IMR-90 (cell line): ENCODE measurements around the gene NATD1. TPM values are rescaled to one million over a fixed set of nuclear protein-coding genes. Genes with fewer than 3 reads are reported as not detected.

Experiments
- ATAC-seq: fragments of 200-7000 bp; cut with Tn5 transposase; 2 replicates; pipeline ENCODE4 v1.9.1; 2020; ENCODE audit warnings: low read depth, mild to moderate bottlenecking, moderate library complexity
- BruUV-seq: library from RNA; stranded (reverse); fragments of 400-500 nt; replicated peaks from 2 replicates; lab custom pipeline; 2021; lab: Mats Ljungman, UMichigan
- CTCF ChIA-PET: fragments of 300-600 bp; formaldehyde crosslinking; extraction: SDS; loops from one replicate; lab custom pipeline; 2021; ENCODE audit warnings: antibody characterized with exemption; lab: Yijun Ruan, JAX
- POLR2A ChIA-PET: fragments of 300-600 bp; sonication (Branson Sonifier 250); formaldehyde crosslinking; loops from one replicate; lab custom pipeline; 2022; ENCODE audit warnings: antibody characterized with exemption; ENCODE audit not compliant: unreplicated experiment; lab: Charles Lee
- DNase-seq: peaks from one replicate; pipeline ENCODE4 v3.0.0; 2013
- H2AFZ ChIP-seq: replicated peaks from 2 replicates; pipeline ENCODE3; 2013; ENCODE audit warnings: low read length, mild to moderate bottlenecking; ENCODE audit not compliant: poor library complexity
- H2AK5ac ChIP-seq: 2 replicates; pipeline ENCODE4 v1.6.1; 2013; ENCODE audit warnings: low read depth, low read length, inconsistent platforms
- H2AK9ac ChIP-seq: replicated peaks from 2 replicates; pipeline ENCODE3; 2013; ENCODE audit warnings: mild to moderate bottlenecking, low read depth, low read length, moderate library complexity; ENCODE audit not compliant: poor library complexity
- H2BK120ac ChIP-seq: 2 replicates; pipeline ENCODE4 v1.6.1; 2013; ENCODE audit warnings: low read depth, low read length, inconsistent platforms
- H2BK15ac ChIP-seq: 3 replicates; pipeline ENCODE4 v1.6.1; 2013; ENCODE audit warnings: low read depth, low read length, inconsistent platforms
- H2BK20ac ChIP-seq: 2 replicates; pipeline ENCODE4 v1.6.1; 2013; ENCODE audit warnings: low read depth, mild to moderate bottlenecking, inconsistent platforms, low read length, moderate library complexity
- H2BK5ac ChIP-seq: 2 replicates; pipeline ENCODE4 v1.6.1; 2013; ENCODE audit warnings: mild to moderate bottlenecking, low read depth, low read length, inconsistent platforms; ENCODE audit not compliant: poor library complexity, severe bottlenecking
- H3K14ac ChIP-seq: replicated peaks from 2 replicates; pipeline ENCODE4 v1.6.1; 2013; ENCODE audit warnings: low read depth, low read length, inconsistent platforms
- H3K18ac ChIP-seq: 2 replicates; pipeline ENCODE4 v1.6.1; 2013; ENCODE audit warnings: low read depth, low read length, control low read depth
- H3K23ac ChIP-seq: 2 replicates; pipeline ENCODE4 v1.6.1; 2013; ENCODE audit warnings: low read depth, low read length, inconsistent platforms
- H3K27ac ChIP-seq: 2 replicates; pipeline ENCODE4 v1.5.1; 2013; ENCODE audit warnings: mild to moderate bottlenecking, control low read depth, low read length; ENCODE audit not compliant: insufficient read depth
- H3K27me3 ChIP-seq: 2 replicates; pipeline ENCODE4 v1.6.1; 2013; ENCODE audit warnings: low read length; ENCODE audit not compliant: control insufficient read depth, insufficient read depth
- H3K36me3 ChIP-seq: 2 replicates; pipeline ENCODE4 v1.6.1; 2013; ENCODE audit warnings: low read length, mixed read lengths; ENCODE audit not compliant: control insufficient read depth, insufficient read depth
- H3K4ac ChIP-seq: 2 replicates; pipeline ENCODE4 v1.6.1; 2013; ENCODE audit warnings: low read depth, low read length, inconsistent platforms
- H3K4me1 ChIP-seq: 2 replicates; pipeline ENCODE4 v1.6.1; 2013; ENCODE audit warnings: low read length, mixed read lengths; ENCODE audit not compliant: control insufficient read depth, insufficient read depth
- H3K4me2 ChIP-seq: 2 replicates; pipeline ENCODE4 v1.6.1; 2013; ENCODE audit warnings: low read depth, mild to moderate bottlenecking, control low read depth, low read length, moderate library complexity
- H3K4me3 ChIP-seq: 2 replicates; pipeline ENCODE4 v1.5.1; 2013; ENCODE audit warnings: low read depth, mild to moderate bottlenecking, control low read depth, low read length, moderate library complexity; ENCODE audit not compliant: insufficient read depth
- H3K56ac ChIP-seq: 2 replicates; pipeline ENCODE4 v1.6.1; 2013; ENCODE audit warnings: low read length, inconsistent platforms; ENCODE audit not compliant: insufficient read depth; ENCODE audit errors: extremely low read depth
- H3K79me1 ChIP-seq, 2 experiments: 2 replicates each; pipeline ENCODE4 v1.6.1; 2013; ENCODE audit warnings: low read length in 2 of 2, inconsistent platforms in 1 of 2, low read depth in 1 of 2
- H3K9ac ChIP-seq: 2 replicates; pipeline ENCODE4 v1.6.1; 2013; ENCODE audit warnings: low read depth, low read length, control low read depth
- H3K9me1 ChIP-seq: 2 replicates; pipeline ENCODE4 v1.6.1; 2013; ENCODE audit warnings: low read length, inconsistent platforms; ENCODE audit not compliant: insufficient read depth
- H3K9me3 ChIP-seq: 2 replicates; pipeline ENCODE4 v1.6.1; 2013; ENCODE audit warnings: low read length; ENCODE audit not compliant: control insufficient read depth, insufficient read depth
- H4K20me1 ChIP-seq: 2 replicates; pipeline ENCODE4 v1.6.1; 2013; ENCODE audit warnings: low read length, inconsistent platforms; ENCODE audit not compliant: insufficient read depth
- H4K5ac ChIP-seq: 2 replicates; pipeline ENCODE4 v1.6.1; 2013; ENCODE audit warnings: mild to moderate bottlenecking, low read depth, low read length, control low read depth
- H4K8ac ChIP-seq, 2 experiments: 2 replicates each; pipeline ENCODE4 v1.6.1; 2013; ENCODE audit warnings: low read depth in 2 of 2, low read length in 2 of 2, control low read depth in 1 of 2, inconsistent platforms in 1 of 2
- H4K91ac ChIP-seq: 2 replicates; pipeline ENCODE4 v1.6.1; 2013; ENCODE audit warnings: low read depth, low read length, inconsistent platforms; ENCODE audit not compliant: insufficient read depth
- BHLHE40 ChIP-seq: fragments of 150-350 bp; IDR thresholded peaks from 2 replicates; pipeline ENCODE4 v1.6.1; 2016; ENCODE audit warnings: mild to moderate bottlenecking, low read depth, low read length
- CEBPB ChIP-seq: IDR thresholded peaks from 2 replicates; pipeline ENCODE4 v1.6.1; 2012; ENCODE audit warnings: low read depth, low read length, improper control_type of control experiment
- CHD1 ChIP-seq: IDR thresholded peaks from 2 replicates; pipeline ENCODE4 v1.6.1; 2012; ENCODE audit warnings: low read depth, low read length, improper control_type of control experiment
- FOS ChIP-seq: fragments of 150-350 bp; IDR thresholded peaks from 2 replicates; pipeline ENCODE4 v1.6.1; 2016; ENCODE audit warnings: low read depth, low read length
- MAFK ChIP-seq: IDR thresholded peaks from 2 replicates; pipeline ENCODE4 v1.6.1; 2012; ENCODE audit warnings: low read depth, low read length, improper control_type of control experiment
- MAZ ChIP-seq: IDR thresholded peaks from 2 replicates; pipeline ENCODE4 v1.6.1; 2012; ENCODE audit warnings: low read depth, mild to moderate bottlenecking, low read length, improper control_type of control experiment, moderate library complexity, borderline replicate concordance
- MXI1 ChIP-seq: IDR thresholded peaks from 2 replicates; pipeline ENCODE4 v1.6.1; 2012; ENCODE audit warnings: low read depth, mild to moderate bottlenecking, low read length, moderate library complexity, borderline replicate concordance
- NFE2L2 ChIP-seq: fragments of 150-350 bp; IDR thresholded peaks from 2 replicates; pipeline ENCODE4 v1.6.1; 2016; ENCODE audit warnings: low read depth, mild to moderate bottlenecking, low read length
- POLR2A ChIP-seq: IDR thresholded peaks from 2 replicates; pipeline ENCODE4 v1.6.1; 2012; ENCODE audit warnings: mild to moderate bottlenecking, low read depth, low read length
- RAD21 ChIP-seq: IDR thresholded peaks from 2 replicates; pipeline ENCODE4 v1.6.1; 2012; ENCODE audit warnings: low read length, improper control_type of control experiment
- RCOR1 ChIP-seq: IDR thresholded peaks from 2 replicates; pipeline ENCODE4 v1.6.1; 2012; ENCODE audit warnings: mild to moderate bottlenecking, low read length, improper control_type of control experiment; ENCODE audit not compliant: insufficient replicate concordance
- RFX5 ChIP-seq: IDR thresholded peaks from 2 replicates; pipeline ENCODE4 v1.8.0; 2012; ENCODE audit warnings: low read depth, mild to moderate bottlenecking, low read length, moderate library complexity
- SMC3 ChIP-seq: fragments of 150-350 bp; IDR thresholded peaks from 2 replicates; pipeline ENCODE4 v1.6.1; 2016; ENCODE audit warnings: low read depth, mild to moderate bottlenecking, antibody characterized with exemption, low read length, moderate library complexity
- USF2 ChIP-seq: fragments of 150-350 bp; IDR thresholded peaks from 2 replicates; pipeline ENCODE4 v1.6.1; 2017; ENCODE audit warnings: mild to moderate bottlenecking, antibody characterized with exemption, low read length, low read depth
- WGBS, 2 experiments: methylation state at CpG; one replicate each; pipeline versions ENCODE4 v1.1.5 to v1.1.7; 2013; ENCODE audit warnings: missing lambda C conversion rate in 2 of 2; ENCODE audit not compliant: insufficient read length in 1 of 2; ENCODE audit errors: extremely low coverage in 2 of 2; 5-methylcytosine and 5-hydroxymethylcytosine counted together
- dilution Hi-C: fragments of 300-500 bp; cut with HindIII; formaldehyde crosslinking; loops from one replicate; pipeline ENCODE4 v1.14.3; 2018; ENCODE audit warnings: low sequenced_read_pairs; ENCODE audit not compliant: unreplicated experiment
- in situ Hi-C: fragments of 300-500 bp; cut with MboI; formaldehyde crosslinking; loops from 3 replicates; pipeline ENCODE4 v1.14.3; 2019; ENCODE audit warnings: low sequenced_read_pairs, inconsistent platforms, mixed read lengths
- intact Hi-C: fragments of 100-400 bp; cut with micrococcal nuclease; formaldehyde crosslinking; loops from 2 replicates; pipeline ENCODE4 v1.10.0; 2022
- polyA plus RNA-seq, 3 experiments: library from polyadenylated mRNA; depleted of rRNA; stranded (reverse); fragments of >200 nt; gene quantifications; 2 replicates each; pipeline ENCODE4 v1.2.3, GENCODE V29; 2012; ENCODE audit warnings: low replicate concordance in 1 of 3
- total RNA-seq: library from RNA; depleted of rRNA; stranded (reverse); fragments of >200 nt; gene quantifications from 2 replicates; pipeline ENCODE4 v1.2.3, GENCODE V29; 2012
- TF ChIP-seq, protein P1 (sequence below): fragments of 150-350 bp; IDR thresholded peaks from 2 replicates; pipeline ENCODE4 v1.6.1; 2016; ENCODE audit warnings: low read depth, mild to moderate bottlenecking, low read length, moderate library complexity, borderline replicate concordance
- TF ChIP-seq, protein P2 (sequence below): conservative IDR thresholded peaks from 2 replicates; pipeline ENCODE4 v1.5.1; 2012; ENCODE audit warnings: mild to moderate bottlenecking, low read depth, low read length, improper control_type of control experiment

NATD1 gene
- total and polyA plus RNA-seq, 2 of the 4 experiments (the other 2 are of a cell fraction) = 0.90 to 4.3 TPM

- no TSS peak for BruUV-seq
These were observed 6.5 kb downstream of the NATD1 start for GRCh38 chr17:21246698-21247097.

More at GRCh38 chr17:21246698-21247097, 6.5 kb downstream of the NATD1 start:
- DNase-seq (no peak), ATAC-seq (no peak)
- ChIA-PET CTCF (no interaction called here), POLR2A (no interaction called here)
- dilution Hi-C loops (no loop called here), in situ Hi-C loops (no loop called here), intact Hi-C loops (no loop called here)
- TF ChIP-seq MAZ = no peak
- TF ChIP-seq, protein P1, sequence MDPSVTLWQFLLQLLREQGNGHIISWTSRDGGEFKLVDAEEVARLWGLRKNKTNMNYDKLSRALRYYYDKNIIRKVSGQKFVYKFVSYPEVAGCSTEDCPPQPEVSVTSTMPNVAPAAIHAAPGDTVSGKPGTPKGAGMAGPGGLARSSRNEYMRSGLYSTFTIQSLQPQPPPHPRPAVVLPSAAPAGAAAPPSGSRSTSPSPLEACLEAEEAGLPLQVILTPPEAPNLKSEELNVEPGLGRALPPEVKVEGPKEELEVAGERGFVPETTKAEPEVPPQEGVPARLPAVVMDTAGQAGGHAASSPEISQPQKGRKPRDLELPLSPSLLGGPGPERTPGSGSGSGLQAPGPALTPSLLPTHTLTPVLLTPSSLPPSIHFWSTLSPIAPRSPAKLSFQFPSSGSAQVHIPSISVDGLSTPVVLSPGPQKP = no peak
- TF ChIP-seq MXI1 = no peak
- TF ChIP-seq NFE2L2 = no peak
- no peak for TF ChIP-seq SMC3
- no peak for TF ChIP-seq CHD1
- no peak for TF ChIP-seq RAD21
- TF ChIP-seq CEBPB = no peak
- no peak for TF ChIP-seq USF2
- TF ChIP-seq, protein P2, sequence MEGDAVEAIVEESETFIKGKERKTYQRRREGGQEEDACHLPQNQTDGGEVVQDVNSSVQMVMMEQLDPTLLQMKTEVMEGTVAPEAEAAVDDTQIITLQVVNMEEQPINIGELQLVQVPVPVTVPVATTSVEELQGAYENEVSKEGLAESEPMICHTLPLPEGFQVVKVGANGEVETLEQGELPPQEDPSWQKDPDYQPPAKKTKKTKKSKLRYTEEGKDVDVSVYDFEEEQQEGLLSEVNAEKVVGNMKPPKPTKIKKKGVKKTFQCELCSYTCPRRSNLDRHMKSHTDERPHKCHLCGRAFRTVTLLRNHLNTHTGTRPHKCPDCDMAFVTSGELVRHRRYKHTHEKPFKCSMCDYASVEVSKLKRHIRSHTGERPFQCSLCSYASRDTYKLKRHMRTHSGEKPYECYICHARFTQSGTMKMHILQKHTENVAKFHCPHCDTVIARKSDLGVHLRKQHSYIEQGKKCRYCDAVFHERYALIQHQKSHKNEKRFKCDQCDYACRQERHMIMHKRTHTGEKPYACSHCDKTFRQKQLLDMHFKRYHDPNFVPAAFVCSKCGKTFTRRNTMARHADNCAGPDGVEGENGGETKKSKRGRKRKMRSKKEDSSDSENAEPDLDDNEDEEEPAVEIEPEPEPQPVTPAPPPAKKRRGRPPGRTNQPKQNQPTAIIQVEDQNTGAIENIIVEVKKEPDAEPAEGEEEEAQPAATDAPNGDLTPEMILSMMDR = no peak
- TF ChIP-seq BHLHE40 = no peak
- no peak for TF ChIP-seq MAFK
- TF ChIP-seq RCOR1 = no peak
- no peak for TF ChIP-seq FOS
- no peak for TF ChIP-seq POLR2A
- no peak for TF ChIP-seq RFX5
- no peak overlapping the region for H3K4me2 ChIP-seq
- H2AK5ac ChIP-seq = no peak overlapping the region
- no peak overlapping the region for H3K14ac ChIP-seq
- no peak overlapping the region for H3K27ac ChIP-seq
- no peaks in the 10 kb centered on the region for H3K9me3 ChIP-seq
- H2BK120ac ChIP-seq = no peak overlapping the region
- H4K8ac ChIP-seq = no peak overlapping the region
- no peak overlapping the region for H2BK5ac ChIP-seq
- no peak overlapping the region for H2AK9ac ChIP-seq
- H3K79me1 ChIP-seq = peaks cover 0 to 12% of the 10 kb centered on the region in 2 experiments; a peak in 1 of 4 replicates
- H2AFZ ChIP-seq = no peak overlapping the region
- H4K20me1 ChIP-seq = peaks cover 11% of the 10 kb centered on the region; the same call in 1 of the 2 replicates
- H3K9ac ChIP-seq = no peak overlapping the region
- H3K56ac ChIP-seq = no peak overlapping the region
- no peaks in the 10 kb centered on the region for H3K9me1 ChIP-seq
- no peak overlapping the region for H4K5ac ChIP-seq
- no peak overlapping the region for H2BK15ac ChIP-seq
- H2BK20ac ChIP-seq = no peak overlapping the region
- peaks cover 5% of the 10 kb centered on the region; the same call in 1 of the 2 replicates for H3K36me3 ChIP-seq
- no peak overlapping the region for H4K91ac ChIP-seq
- H3K23ac ChIP-seq = no peak overlapping the region
- no peak overlapping the region for H3K4me3 ChIP-seq
- no peaks in the 10 kb centered on the region for H3K27me3 ChIP-seq
- H3K18ac ChIP-seq = no peak overlapping the region
- H3K4me1 ChIP-seq = peaks cover 4% of the 10 kb centered on the region
- WGBS, 2 experiments = 94% methylated on average over 2 of the region's 4 CpGs; no CpG with 5 or more reads in 1 of the 2 experiments
- H3K4ac ChIP-seq = no peak overlapping the region
